Measurements from ENCODE around the gene CXorf49.
"Not testable (repeated sequence)": the region's sequence is repeated elsewhere in the genome, so short reads cannot be mapped to it uniquely, and the experiment has no call there.

CXorf49 gene

DNA sequence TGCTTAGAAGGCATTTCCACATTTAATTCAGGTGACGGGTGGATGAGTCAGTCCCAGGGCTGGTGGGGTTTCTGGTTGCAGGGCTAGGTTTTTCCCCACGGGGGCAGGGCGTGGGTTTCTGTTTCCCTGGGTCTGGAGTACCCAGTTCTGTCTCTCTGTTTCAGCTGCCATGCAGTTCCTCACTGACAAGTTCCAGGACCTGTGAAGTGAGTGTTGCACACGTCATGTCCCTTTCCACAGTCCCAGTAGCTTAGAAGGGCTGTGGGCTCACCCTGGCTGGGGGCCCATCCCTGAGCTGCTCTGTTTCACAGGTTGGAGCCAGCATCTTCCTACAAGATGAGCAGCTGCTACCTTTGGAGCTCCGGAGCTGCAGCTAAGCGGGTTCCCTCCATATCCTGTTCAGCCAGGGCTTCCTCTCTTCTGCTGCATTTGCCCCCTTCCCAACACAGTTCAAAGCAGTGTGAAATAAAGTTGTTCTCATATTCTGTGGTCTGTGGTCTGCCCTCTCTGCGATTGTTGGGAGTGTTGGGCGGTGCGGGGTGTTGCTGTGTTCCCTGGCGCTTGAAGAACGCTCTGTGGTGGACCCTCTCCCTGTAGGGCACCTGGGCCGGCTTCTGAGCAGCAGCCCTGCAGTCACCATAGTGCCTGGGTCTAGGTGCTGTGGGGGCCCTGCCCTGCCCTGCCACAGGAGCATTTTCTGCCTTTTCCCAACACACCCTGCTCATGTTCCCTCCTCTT, 46.9 kb downstream of the CXorf49 start:
- no peak for DNase-seq

DNA sequence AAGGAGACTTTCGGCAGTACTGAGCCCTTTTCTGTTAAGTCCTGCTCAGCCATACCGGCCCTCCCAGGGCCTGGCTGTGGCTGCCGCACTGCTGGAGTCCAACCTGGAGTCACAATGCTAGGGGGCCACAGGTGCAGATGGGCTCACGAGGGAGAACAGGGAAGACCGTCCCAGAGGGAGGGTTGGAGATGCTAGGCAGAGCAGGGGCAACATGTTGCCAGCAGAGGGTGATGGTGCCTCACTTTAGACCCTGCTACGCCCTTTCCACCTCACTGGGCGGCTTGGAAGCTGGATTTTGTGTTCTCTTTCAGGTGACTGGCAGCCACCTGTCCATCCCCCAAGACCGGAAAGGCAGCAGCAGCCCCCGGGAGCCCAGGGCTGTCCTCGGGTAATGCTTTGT, 48.1 kb downstream of the CXorf49 start:
- DNase-seq, result not testable (repeated sequence)

DNA sequence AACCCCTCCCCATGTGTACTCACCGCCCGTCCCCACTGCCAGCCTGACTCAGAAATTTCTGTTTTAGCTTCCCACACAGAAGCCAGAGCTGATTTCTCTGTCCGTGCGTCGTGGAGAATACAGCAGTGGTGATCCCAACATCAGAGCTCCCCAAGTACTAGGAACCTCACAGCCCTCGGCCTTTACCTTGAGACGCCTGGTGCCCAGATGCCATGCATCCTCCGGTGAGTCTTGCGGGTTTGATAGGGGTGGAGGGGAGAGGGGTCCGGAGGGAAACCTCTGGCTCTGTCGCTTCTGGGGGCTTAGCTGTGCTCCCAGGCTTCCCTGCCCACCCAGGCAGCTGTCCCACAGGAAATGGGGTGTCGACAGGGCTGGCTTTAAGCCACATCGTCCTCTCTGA, 48.6 kb downstream of the CXorf49 start:
- DNase-seq, result no peak

DNA sequence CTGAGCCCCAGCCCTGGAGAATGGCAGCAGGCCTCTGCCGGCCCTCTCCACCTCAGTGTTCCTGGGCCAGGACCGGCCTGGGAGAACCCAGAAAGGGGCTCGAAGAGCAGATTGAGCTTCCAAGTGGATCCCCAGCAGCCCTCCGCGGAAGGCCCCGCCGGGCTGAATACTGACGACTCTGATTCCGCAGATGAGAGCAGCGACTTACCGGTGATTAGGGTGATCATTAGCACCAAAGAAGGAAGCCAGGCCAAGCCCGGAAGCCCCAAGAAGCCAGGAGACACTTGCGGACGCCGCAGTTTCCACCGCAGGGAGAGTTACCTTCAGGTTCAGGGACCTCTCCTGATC, 49.9 kb downstream of the CXorf49 start:
- DNase-seq, result no peak

DNA sequence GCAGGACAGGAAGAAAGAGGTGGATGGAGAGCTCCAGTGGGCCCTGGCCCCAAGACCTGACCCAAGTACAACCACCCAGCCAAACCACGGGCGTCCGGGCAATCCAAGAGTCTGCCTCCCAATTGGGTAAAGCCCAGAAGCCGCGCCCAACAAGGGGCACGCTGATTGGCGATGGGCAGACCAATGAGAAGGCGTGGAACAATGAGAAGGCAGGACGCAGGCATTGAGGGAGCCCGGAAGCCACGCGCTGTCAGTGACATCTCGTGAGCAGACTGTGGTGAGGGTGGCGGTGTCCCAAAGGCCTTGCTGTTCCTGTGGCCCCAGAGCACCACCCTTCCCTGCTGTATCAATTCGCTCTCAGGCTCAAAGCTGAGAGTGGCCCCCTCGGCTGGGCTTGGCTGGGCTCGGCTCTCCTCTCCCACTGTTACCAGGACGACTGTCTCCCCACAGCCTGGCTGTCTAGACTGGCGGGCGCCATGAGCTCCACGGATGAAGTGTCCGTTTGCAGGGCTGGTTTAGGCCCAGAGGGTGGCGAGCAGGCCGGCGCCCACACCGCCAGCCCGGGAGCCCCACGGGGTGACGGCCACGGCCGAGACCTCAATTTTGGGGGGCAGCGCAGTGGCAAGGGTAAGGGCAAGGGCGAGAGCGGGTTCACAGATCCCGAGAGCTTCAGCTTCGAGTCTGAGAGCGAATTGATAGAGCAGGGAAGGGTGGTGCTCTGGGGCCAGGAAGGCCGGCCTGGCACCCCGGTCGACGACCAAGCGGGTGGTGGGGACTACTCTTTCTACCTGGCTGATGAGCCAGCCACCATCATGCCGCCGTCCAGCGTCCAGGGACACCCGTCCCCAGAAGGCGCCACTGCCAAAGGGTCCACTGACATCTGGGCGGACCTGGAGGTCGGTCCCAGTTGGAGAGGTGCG, 50.5 kb downstream of the CXorf49 start, which contains the start of gene LOC101059915:
LOC101059915 (plus strand) TSS at position 219 of the 920 bp plus-strand sequence.
- no peak for DNase-seq

DNA sequence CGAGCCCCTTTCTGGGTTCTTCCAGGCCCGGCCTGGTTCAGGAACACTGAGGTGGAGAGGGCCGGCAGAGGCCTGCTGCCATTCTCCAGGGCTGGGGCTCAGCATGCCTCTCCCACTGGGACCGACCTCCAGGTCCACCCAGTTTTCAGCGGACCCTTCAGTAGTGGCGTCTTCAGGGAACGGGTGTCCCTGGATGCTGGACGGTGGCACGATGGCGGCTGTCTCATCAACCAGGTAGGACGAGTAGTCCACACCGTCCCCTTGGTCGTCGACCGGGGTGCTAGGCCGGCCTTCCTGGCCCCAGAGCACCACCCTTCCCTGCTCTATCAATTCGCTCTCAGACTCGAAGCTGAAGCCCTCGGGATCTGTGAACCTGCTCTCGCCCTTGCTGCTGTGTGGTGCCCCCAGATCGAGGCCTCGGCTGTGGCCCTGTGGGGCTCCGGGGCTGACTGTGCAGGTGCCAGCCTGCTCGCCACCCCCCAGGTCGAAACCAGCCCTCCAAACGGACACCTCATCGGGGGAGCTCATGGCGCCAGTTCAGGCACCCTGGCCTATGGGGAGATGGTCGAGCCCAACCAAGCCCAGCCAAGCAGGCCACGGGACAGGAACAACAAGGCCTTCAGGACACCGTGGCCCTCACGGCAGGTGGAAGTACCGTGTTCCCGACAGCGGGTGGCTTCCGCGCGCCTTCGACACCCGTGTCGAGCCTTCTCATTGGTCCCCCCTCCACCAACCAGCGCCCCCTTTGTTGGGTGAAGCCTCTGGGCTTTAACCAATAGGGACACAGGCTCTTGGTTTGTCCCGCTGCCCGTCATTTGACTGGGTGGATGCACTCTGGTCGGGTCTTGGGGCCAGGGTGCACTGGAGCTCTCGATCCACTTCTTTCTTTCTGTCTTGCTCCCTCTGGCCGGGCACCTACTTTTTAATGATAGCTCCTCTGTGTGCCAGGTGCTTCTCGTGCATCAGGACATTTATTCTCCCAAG, 51.6 kb downstream of the CXorf49 start:
- no peak for DNase-seq

DNA sequence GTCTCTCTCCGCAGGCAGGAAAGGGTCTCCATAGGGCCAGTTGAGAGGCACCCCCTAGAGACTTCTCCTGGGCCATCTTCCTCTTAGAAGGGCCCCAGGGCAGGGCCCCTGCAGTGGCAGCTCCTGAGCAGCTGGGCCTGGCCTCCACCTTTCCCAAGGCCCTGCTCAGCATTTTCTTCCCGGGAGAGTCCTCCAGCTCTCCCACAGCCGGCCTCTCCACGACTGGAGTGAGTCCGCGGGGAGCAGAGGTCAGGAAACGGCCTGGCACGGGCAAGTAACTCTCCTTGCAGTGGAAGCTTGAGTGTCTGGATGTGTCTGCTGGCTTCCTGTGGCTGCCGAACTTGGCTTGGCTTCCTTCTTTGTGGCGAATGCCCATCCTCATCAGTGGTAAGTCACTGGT, 52.3 kb downstream of the CXorf49 start:
- DNase-seq, result no peak

DNA sequence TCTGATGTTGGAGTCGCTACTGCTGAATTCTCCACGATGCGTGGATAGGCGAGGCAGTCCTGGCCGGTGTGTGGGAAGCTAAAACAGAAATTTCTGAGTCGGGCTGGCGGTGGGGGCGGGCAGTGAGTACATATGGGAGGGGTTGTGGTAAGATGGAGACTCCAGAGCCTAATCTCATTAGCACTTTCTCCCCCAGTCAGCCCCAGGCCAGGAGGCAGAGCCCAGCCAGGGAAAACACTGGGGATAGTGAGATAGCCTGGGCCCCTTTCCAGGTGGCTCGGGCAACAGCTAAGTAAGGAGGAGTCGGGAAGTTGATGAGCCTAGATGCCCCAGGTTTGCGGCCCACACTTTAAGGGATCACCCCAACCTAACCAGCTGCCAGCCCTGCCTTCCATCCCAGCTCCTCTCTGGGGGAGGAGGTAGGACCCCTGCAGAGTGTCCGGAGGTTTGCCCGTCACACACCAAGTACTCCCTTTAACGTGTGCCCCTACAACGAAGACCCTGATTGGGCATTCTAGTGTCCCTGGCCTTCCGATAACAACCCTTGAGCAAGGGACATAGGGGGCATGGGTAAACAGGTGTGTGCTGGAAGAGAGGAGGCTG, 53.1 kb downstream of the CXorf49 start:
- DNase-seq, result no peak

All from NCI-H1436 (cell line).